H1 (cell line): ENCODE results near the gene BRAT1.

Experiments used
- CEBPB ChIP-seq: IDR thresholded peaks from 2 replicates; pipeline ENCODE4 v1.6.1; 2012; ENCODE audit warnings: low read depth, low read length
- CTCF ChIP-seq, 3 experiments: IDR thresholded peaks; 1 replicate in 2 of 3; 2 replicates in 1 of 3; pipeline versions ENCODE4 v1.5.1 to v1.6.1; 2011; ENCODE audit warnings: low read length in 3 of 3, mild to moderate bottlenecking in 3 of 3, inconsistent platforms in 2 of 3, low read depth in 1 of 3, moderate library complexity in 1 of 3; ENCODE audit not compliant: insufficient read depth in 1 of 3; ENCODE audit errors: control extremely low read depth in 1 of 3
- EP300 ChIP-seq, 2 experiments: IDR thresholded peaks; 1 replicate in 1 of 2; 2 replicates in 1 of 2; pipeline ENCODE4 v1.6.1; 2011 to 2012; ENCODE audit warnings: low read depth in 2 of 2, low read length in 2 of 2, mild to moderate bottlenecking in 2 of 2, borderline replicate concordance in 1 of 2, inconsistent platforms in 1 of 2, moderate library complexity in 1 of 2
- EZH2 ChIP-seq: fragments of 200-600 bp; sonication (generic); IDR thresholded peaks from 2 replicates; pipeline ENCODE4 v1.7.1; 2012; ENCODE audit warnings: low read depth, mild to moderate bottlenecking, moderate library complexity, low read length, inconsistent platforms; ENCODE audit not compliant: severe bottlenecking
- SRF ChIP-seq: IDR thresholded peaks from 2 replicates; pipeline ENCODE4 v1.6.1; 2011; ENCODE audit warnings: mild to moderate bottlenecking, low read depth, low read length, moderate library complexity

- no peak for TF ChIP-seq SRF
- no peak for TF ChIP-seq EZH2
- TF ChIP-seq CTCF (IDR thresholded peaks at IDR 0.05; ENCODE audit: control extremely low read depth in 1 of 3, insufficient read depth in 1 of 3, low read depth in 1 of 3, low read length in 3 of 3) = no peak
- no peak for TF ChIP-seq CEBPB
- TF ChIP-seq EP300 (IDR thresholded peaks at IDR 0.05; ENCODE audit: borderline replicate concordance in 1 of 2, low read depth in 2 of 2, low read length in 2 of 2) = no peak
Observed at GRCh38 chr7:2500701-2501100, 54.6 kb downstream of the BRAT1 start.
